ENCODE results near the gene UGT1A10. TPM values are rescaled to one million over a fixed set of nuclear protein-coding genes. Genes with fewer than 3 reads are reported as not detected.

The UGT1A10 gene
- total RNA-seq, 1 experiment from 2014 or later: not detected

GRCh38 chr2:233602076-233602475 lies 34.2 kb upstream of the UGT1A10 start:
- ChIA-PET POLR2A (no interaction called here), RAD21 (ENCODE audit: low non-redundant PET in 1 of 2, low total read pairs in 2 of 2, uncharacterized antibody in 2 of 2, unreplicated experiment in 2 of 2) (no interaction called here), CTCF (no interaction called here)
- Histone ChIP-seq H3K4me2 (ENCODE audit: low read length) (no peak overlapping the region), H3K4me1 (ENCODE audit: control insufficient read depth in 1 of 2, insufficient read depth in 2 of 2, low read length in 2 of 2) (no peaks in the 10 kb centered on the region), H3K4me3 (replicated peaks in 1 of 2; ENCODE audit: low read depth in 1 of 2, low read length in 2 of 2) (no peak overlapping the region), H3K9ac (ENCODE audit: low read length) (no peak overlapping the region), H3K27ac (ENCODE audit: low read depth, low read length) (no peak overlapping the region), H3K36me3 (ENCODE audit: control insufficient read depth in 1 of 2, insufficient read depth in 2 of 2, low read length in 2 of 2) (no peaks in the 10 kb centered on the region), H3K79me2 (ENCODE audit: insufficient read depth, low read length) (no peaks in the 10 kb centered on the region), H3K9me3 (ENCODE audit: control insufficient read depth in 1 of 2, insufficient read depth in 1 of 2, low read depth in 1 of 2, low read length in 2 of 2) (no peaks in the 10 kb centered on the region), H2AFZ (ENCODE audit: low read depth, low read length, poor library complexity, severe bottlenecking) (no peak overlapping the region), H4K20me1 (ENCODE audit: insufficient read depth) (no peaks in the 10 kb centered on the region), H3K27me3 (ENCODE audit: insufficient read depth, low read length) (no peaks in the 10 kb centered on the region), H3K9me2 (ENCODE audit: insufficient read depth) (0 out of 2 replicates have a peak, but pooled peaks cover 2% of the 10 kb centered on the region)
- no peak for DNase-seq (ENCODE audit: low read depth, low spot score)
- no peak for ATAC-seq
- intact Hi-C loops (cut with micrococcal nuclease): no loop called here
- BruUV-seq (replicated peaks): no TSS peak
- no peak for TF ChIP-seq SRF (IDR thresholded peaks at IDR 0.05; ENCODE audit: low read depth)
- TF ChIP-seq CEBPB (IDR thresholded peaks at IDR 0.05; ENCODE audit: low read depth): no peak
- no peak for TF ChIP-seq POLR2A (IDR thresholded peaks at IDR 0.05; ENCODE audit: borderline replicate concordance, extremely low read depth, insufficient read depth, insufficient read length)
- TF ChIP-seq ZNF274 (IDR thresholded peaks at IDR 0.05; ENCODE audit: low read depth, low read length): no peak
- TF ChIP-seq ELF1 (IDR thresholded peaks at IDR 0.05; ENCODE audit: borderline replicate concordance, low read depth): no peak
- TF ChIP-seq EZH2phosphoT487 (IDR thresholded peaks at IDR 0.05; ENCODE audit: borderline replicate concordance): no peak
- TF ChIP-seq ZBTB33 (IDR thresholded peaks at IDR 0.05; ENCODE audit: extremely low read depth, insufficient replicate concordance, low read length): no peak
- TF ChIP-seq POLR2AphosphoS5 (IDR thresholded peaks at IDR 0.05; ENCODE audit: low read depth, low read length): no peak
- no peak for TF ChIP-seq EGR1 (IDR thresholded peaks at IDR 0.05; ENCODE audit: low read depth)
- no peak for TF ChIP-seq EZH2 (IDR thresholded peaks at IDR 0.05)

Data from HCT116 (cell line).